Smooth muscle cell (in vitro differentiated cells): ENCODE results near the gene SVBP. TPM values are rescaled to one million over a fixed set of nuclear protein-coding genes. Genes with fewer than 3 reads are reported as not detected.

Experiments
- DNase-seq: peaks from one replicate; lab custom pipeline; 2025; ENCODE audit not compliant: unreplicated experiment; lab: John Stamatoyannopoulos, UW
- H2AFZ ChIP-seq: fragments of 200-600 bp; sonication (generic); 2 replicates; pipeline ENCODE4 v1.6.0; 2016; ENCODE audit warnings: antibody characterized with exemption, low read depth, mild to moderate bottlenecking
- H3F3A ChIP-seq: fragments of 200-600 bp; sonication (generic); 2 replicates; pipeline ENCODE4 v1.6.0; 2017; ENCODE audit warnings: antibody characterized with exemption, low read depth
- H3K27ac ChIP-seq: fragments of 200-600 bp; sonication (generic); 2 replicates; pipeline ENCODE4 v1.5.1; 2016; ENCODE audit warnings: low read depth, mild to moderate bottlenecking
- H3K27me3 ChIP-seq: fragments of 200-600 bp; sonication (generic); 2 replicates; pipeline ENCODE4 v1.6.1; 2016; ENCODE audit warnings: low read depth, mild to moderate bottlenecking
- H3K36me3 ChIP-seq: fragments of 200-600 bp; sonication (generic); 2 replicates; pipeline ENCODE4 v1.5.1; 2016; ENCODE audit warnings: low read depth
- H3K4me1 ChIP-seq: fragments of 200-600 bp; sonication (generic); 2 replicates; pipeline ENCODE4 v1.5.1; 2016; ENCODE audit warnings: low read depth
- H3K4me2 ChIP-seq: fragments of 200-600 bp; sonication (generic); 2 replicates; pipeline ENCODE4 v1.6.0; 2016; ENCODE audit warnings: mild to moderate bottlenecking
- H3K4me3 ChIP-seq: fragments of 200-600 bp; sonication (generic); 2 replicates; pipeline ENCODE4 v1.5.1; 2016; ENCODE audit warnings: mild to moderate bottlenecking
- H3K79me2 ChIP-seq: fragments of 200-600 bp; sonication (generic); 2 replicates; pipeline ENCODE4 v1.6.0; 2016; ENCODE audit warnings: low read depth, mild to moderate bottlenecking
- H3K9ac ChIP-seq: fragments of 200-600 bp; sonication (generic); 2 replicates; pipeline ENCODE4 v1.6.0; 2016; ENCODE audit warnings: low read depth
- H3K9me3 ChIP-seq: fragments of 200-600 bp; sonication (generic); replicated peaks from 2 replicates; pipeline ENCODE4 v1.5.1; 2016; ENCODE audit warnings: low read depth
- H4K20me1 ChIP-seq: fragments of 200-600 bp; sonication (generic); 2 replicates; pipeline ENCODE4 v1.6.0; 2016; ENCODE audit warnings: low read depth
- WGBS: methylation state at CpG from one replicate; pipeline ENCODE4 v1.1.7; 2016; ENCODE audit warnings: low lambda C conversion rate; 5-methylcytosine and 5-hydroxymethylcytosine counted together
- polyA plus RNA-seq: library from polyadenylated mRNA; unstranded; fragments of >200 nt; fragmentation: Nextera tagmentation; extraction: Ambion mirVana; gene quantifications from 2 replicates; pipeline ENCODE4 v1.2.1, GENCODE V29; 2016
- total RNA-seq: library from RNA; depleted of rRNA; stranded (reverse); fragments of >200 nt; gene quantifications from 2 replicates; pipeline ENCODE4 v1.2.3, GENCODE V29; 2014
- TF ChIP-seq, protein P1 (sequence below): fragments of 200-600 bp; sonication (generic); IDR thresholded peaks from 2 replicates; pipeline ENCODE4 v1.5.1; 2017; ENCODE audit warnings: borderline replicate concordance, mild to moderate bottlenecking, antibody characterized with exemption; ENCODE audit not compliant: insufficient read depth, poor library complexity, severe bottlenecking

Gene SVBP, protein sequence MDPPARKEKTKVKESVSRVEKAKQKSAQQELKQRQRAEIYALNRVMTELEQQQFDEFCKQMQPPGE
- 32.5 and 35.0 TPM in 2 replicates for total RNA-seq
- polyA plus RNA-seq = 31.5 and 32.8 TPM in 2 replicates

DNA sequence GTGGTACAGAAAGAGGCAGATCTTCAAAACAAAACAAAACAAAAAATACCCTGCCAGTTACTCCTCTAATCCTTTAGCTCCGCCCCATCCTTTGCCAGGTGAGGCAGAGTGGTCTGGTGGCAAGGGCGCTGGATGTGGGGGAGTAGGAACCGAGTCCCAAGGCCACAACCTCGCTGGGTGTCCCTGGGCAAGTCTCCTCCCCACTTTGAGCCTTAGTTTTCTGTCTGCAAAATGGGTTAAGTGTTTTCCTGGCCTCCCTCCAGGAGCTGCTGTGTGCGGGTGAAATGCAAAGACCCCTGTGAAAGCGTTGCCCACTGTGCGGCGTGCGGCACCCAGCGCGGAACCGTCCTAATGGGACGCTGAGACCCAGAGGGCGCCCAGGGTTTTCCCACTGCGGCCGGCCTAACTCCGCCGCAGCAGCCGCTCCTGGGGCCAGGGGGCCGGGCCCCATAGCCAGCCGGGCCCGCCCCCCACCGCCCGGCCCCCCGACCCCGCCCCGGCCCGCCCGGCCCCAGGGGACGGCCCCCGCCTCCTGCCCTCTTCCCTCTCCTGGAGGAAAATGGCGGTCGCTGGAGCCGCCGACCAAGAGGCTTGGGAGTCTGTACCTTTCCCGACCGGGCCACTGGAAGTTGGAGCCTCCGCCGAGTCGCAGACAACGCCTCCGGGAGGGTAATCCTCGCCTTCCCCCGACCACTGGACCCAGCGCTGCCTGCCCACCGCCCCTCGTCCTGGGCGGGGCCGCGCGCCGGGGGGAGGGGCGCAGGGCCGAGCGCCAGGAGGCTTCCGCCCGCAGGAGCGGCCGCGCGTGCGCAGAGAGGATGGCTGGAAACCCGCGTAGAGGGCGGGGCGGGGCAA is at the start of gene SVBP, which contains the start of gene ERMAP:
SVBP (minus strand) TSS at position 813 of the 855 bp plus-strand sequence. CDS start 853 bp downstream, outside the sequence.
ERMAP (plus strand) TSS at position 538 of the 855 bp plus-strand sequence. CDS start 13,327 bp downstream, outside the sequence.
- Histone ChIP-seq H2AFZ (peak within 1 kb of the TSS; percentile 91), H3K27ac (peak within 1 kb of the TSS; percentile 99), H4K20me1 (no peaks in the 10 kb centered on the region), H3K4me1 (peaks cover 12% of the 10 kb centered on the region), H3K36me3 (no peaks in the 10 kb centered on the region), H3F3A (no peaks in the 10 kb centered on the region), H3K4me2 (peak within 1 kb of the TSS; percentile 88), H3K9ac (peak within 1 kb of the TSS; percentile 98), H3K27me3 (no peaks in the 10 kb centered on the region), H3K9me3 (no peaks in the 10 kb centered on the region), H3K79me2 (no peaks in the 10 kb centered on the region), H3K4me3 (peak within 1 kb of the TSS; percentile 97)
- TF ChIP-seq, protein P1, sequence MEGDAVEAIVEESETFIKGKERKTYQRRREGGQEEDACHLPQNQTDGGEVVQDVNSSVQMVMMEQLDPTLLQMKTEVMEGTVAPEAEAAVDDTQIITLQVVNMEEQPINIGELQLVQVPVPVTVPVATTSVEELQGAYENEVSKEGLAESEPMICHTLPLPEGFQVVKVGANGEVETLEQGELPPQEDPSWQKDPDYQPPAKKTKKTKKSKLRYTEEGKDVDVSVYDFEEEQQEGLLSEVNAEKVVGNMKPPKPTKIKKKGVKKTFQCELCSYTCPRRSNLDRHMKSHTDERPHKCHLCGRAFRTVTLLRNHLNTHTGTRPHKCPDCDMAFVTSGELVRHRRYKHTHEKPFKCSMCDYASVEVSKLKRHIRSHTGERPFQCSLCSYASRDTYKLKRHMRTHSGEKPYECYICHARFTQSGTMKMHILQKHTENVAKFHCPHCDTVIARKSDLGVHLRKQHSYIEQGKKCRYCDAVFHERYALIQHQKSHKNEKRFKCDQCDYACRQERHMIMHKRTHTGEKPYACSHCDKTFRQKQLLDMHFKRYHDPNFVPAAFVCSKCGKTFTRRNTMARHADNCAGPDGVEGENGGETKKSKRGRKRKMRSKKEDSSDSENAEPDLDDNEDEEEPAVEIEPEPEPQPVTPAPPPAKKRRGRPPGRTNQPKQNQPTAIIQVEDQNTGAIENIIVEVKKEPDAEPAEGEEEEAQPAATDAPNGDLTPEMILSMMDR = no peak
- peak; percentile 97 for DNase-seq
- WGBS = 2% methylated on average over 29 of the region's 66 CpGs

DNA sequence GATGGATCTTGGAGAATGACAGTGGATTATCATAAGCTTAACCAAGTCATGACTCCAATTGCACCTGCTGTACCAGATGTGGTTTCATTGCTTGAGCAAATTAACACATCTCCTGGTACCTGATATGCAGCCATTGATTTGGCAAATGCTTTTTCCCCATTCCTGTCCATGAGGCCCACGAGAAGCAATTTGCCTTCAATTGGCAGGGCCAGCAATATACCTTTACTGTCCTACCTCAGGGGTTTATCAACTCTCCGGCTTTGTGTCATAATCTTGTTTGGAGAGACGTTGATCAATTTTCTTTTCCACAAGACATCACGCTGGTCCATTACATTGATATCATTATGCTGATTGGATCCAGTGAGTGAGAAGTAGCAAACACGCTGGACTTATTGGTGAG is 49.4 kb upstream of the SVBP start:
- Histone ChIP-seq H4K20me1 (no peaks in the 10 kb centered on the region), H3K4me2 (no peak overlapping the region), H2AFZ (no peak overlapping the region), H3K4me3 (no peak overlapping the region), H3K79me2 (no peaks in the 10 kb centered on the region), H3K9me3 (no peaks in the 10 kb centered on the region), H3K9ac (no peak overlapping the region), H3F3A (no peaks in the 10 kb centered on the region), H3K36me3 (no peaks in the 10 kb centered on the region), H3K27me3 (peaks cover 11% of the 10 kb centered on the region), H3K4me1 (no peaks in the 10 kb centered on the region), H3K27ac (no peak overlapping the region)
- 86% methylated on average over 5 of the region's 5 CpGs for WGBS
- TF ChIP-seq, protein P1 = no peak
- no peak for DNase-seq

DNA sequence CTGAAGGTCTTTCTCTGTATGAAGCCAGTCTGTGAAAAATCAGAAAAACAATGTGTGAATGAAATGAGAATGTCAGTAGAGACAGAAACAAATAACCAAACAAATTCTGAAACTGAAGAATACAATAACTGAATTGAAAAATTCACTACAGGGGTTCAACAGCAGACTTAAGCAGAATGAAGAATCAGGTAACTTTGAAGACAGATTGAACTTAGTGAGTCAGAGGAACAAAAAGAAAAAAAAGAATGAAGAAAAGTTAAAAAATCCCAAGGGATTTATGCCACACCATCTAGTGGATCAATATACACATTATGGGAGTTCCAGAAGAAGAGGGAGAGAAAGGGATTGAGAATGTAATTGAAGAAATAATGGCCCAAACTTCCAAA is 43.8 kb upstream of the SVBP start:
- H2AFZ ChIP-seq = no peak overlapping the region
- DNase-seq = no peak
- H3K79me2 ChIP-seq = no peaks in the 10 kb centered on the region
- no peaks in the 10 kb centered on the region for H3F3A ChIP-seq
- no peaks in the 10 kb centered on the region for H3K4me1 ChIP-seq
- H3K4me3 ChIP-seq = no peak overlapping the region
- no peaks in the 10 kb centered on the region for H4K20me1 ChIP-seq
- H3K9me3 ChIP-seq = no peaks in the 10 kb centered on the region
- no peaks in the 10 kb centered on the region for H3K36me3 ChIP-seq
- no peak overlapping the region for H3K4me2 ChIP-seq
- TF ChIP-seq, protein P1 = no peak
- H3K9ac ChIP-seq = no peak overlapping the region
- no peak overlapping the region for H3K27ac ChIP-seq
- H3K27me3 ChIP-seq = peaks cover 6% of the 10 kb centered on the region
